Measurements from ENCODE around the gene RHOJ.
"Not testable (repeated sequence)": the region's sequence is repeated elsewhere in the genome, so short reads cannot be mapped to it uniquely, and the experiment has no call there.

The RHOJ gene

DNA sequence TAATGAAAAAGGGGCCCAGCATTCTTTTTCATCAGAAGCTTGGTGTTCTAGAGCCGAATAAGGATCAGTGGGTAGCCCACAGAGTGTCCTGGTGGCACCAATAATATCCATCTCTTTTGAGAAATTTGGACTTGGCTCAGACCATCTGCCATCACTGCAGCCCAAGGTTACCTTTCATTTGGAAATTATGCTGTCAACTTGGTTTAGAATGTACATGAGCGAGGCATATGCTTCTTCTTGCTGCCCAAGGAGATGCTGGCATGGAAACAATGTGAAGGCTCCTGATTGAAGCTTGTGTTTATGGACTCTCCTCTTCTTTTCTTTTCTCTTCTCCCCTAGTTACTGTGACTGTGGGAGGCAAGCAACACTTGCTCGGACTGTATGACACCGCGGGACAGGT lies 64.5 kb downstream of the RHOJ start:
- ATAC-seq (no peak), DNase-seq (no peak)

DNA sequence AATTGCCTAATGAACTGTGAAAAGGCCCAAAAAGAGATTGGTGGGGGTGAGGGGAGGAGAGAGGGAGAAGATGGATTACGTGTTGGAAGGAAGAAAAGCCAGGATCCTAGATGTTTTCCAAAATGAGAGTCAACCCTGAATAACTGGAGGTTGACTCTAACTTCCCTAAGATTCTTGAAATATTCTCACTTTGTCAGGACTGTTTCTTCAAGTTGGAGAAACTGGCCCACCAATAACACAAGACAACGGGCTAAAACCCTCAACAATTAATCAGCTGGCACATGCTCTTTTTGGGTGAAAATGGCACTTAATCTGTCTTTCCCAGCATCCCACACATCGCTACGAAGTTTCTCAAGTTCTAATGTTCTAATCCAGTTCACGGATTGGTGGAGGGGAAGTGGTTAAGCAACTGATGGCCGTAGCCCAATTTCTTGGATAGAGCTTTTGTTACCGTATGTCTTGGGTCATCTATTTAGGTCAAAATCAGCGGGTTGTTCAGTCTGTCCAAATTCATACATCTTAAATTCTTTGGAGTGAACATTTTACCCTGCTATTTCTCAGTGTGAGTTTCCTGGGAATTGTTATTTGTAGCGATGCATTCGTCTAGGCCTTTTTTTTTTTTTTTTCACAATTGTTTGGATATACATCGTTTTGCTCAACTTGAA lies 65.5 kb downstream of the RHOJ start:
- ATAC-seq (no peak), DNase-seq (no peak)

DNA sequence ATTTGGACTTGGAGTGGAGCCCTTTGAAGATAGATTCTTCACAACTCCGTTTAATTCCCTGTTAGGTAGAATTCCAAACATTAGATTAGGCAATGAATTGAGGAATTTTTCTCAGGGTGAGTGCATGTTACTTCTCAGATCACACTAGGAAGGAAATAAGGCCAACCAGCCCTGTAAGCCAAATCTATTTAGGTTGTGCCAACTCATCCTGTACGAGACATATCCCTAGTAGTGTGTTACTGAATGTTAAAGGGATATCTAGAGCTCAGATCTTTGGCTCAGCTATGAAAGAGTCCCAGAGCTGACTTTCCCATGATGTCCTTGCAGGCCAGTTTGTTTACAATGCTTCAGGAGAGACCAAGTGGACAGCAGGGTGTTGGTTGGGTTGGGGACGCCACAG lies 68.9 kb downstream of the RHOJ start:
- no peak for DNase-seq
- ATAC-seq, result no peak

DNA sequence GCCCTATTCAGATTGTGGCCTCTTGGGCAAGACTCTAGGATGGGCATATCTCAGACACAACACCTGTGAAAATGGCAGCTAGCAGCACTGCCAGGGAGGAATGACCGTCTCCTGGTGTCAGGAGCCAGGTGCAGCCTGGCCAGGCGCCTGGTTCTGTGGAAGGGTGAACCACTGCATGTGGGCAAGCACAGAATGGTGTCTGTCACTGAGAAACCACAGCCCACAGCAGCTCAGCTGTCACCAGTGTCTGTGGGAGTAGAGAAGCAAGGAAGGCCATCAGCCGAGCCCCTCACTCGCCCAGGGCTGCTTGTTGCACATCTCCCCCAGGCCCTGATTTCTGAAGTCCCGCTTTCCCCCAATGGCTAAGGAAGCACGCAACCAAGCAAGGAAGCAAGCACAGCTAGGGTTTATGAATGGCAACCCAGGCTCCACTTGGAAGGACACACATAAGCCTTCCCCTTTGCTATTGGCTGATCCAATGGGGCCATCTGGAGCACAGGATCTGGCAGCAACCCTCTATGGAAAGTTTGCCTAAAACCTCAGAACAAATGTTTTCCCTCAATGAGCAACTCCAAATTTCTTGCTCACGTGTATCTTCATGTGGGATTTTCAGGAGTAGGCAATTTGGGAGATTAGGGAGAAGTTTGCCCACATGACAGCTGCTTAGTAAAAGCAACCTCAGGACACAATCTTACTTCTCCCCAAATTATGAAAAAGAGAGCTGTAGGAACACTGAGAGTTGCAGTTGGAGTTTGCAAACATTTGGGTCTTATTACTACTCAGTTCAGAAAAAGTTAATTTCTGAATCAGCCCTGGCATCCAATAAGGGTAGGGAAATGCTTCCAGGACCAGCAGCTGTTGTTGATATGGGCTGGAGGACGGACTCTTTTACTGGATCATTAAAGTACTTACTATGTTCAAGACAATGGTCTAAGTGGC lies 69.7 kb downstream of the RHOJ start:
- no peak for ATAC-seq
- DNase-seq, result no peak

DNA sequence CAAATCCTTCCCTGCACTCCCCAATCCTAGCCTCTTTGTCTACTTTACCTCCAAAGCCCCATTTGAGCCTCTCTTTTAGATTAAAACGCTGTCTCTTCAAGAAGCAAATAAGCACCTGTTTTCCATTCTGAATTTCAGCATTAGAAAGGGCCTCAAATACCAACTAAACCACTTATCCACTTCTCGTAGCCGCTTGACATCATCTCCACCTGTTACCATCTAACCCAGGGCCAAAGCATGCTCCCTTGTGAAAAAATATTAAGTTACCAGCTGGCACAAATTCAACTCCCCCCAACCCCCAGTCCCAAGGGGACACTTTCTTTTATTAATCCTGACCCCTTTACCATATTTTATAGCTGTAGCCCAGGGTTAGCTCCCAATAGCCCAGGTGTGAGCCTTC lies 71.4 kb downstream of the RHOJ start:
- no peak for ATAC-seq

DNA sequence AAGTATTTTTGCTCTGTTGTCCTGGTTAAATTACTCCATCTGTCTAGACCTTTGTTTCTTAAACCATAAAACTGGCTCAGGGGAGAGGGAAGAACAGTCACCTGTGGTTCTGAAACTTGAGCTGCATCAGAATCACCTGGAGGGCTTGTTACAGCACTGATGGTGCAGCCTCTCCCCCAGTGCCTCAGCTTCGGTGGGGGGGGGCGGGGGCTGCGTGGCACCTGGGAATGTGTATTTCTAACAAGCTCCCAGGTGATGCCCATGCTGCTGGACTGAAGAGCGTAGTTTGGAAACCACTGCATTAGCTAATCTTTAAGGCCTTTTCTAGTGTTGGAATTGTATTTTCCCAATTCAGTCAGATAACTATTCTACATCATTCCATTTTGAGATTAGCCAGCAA lies 71.8 kb downstream of the RHOJ start:
- no peak for ATAC-seq
- no peak for DNase-seq

More for the DNA sequence above, 71.4 kb downstream of the RHOJ start:
- no peak for DNase-seq

DNA sequence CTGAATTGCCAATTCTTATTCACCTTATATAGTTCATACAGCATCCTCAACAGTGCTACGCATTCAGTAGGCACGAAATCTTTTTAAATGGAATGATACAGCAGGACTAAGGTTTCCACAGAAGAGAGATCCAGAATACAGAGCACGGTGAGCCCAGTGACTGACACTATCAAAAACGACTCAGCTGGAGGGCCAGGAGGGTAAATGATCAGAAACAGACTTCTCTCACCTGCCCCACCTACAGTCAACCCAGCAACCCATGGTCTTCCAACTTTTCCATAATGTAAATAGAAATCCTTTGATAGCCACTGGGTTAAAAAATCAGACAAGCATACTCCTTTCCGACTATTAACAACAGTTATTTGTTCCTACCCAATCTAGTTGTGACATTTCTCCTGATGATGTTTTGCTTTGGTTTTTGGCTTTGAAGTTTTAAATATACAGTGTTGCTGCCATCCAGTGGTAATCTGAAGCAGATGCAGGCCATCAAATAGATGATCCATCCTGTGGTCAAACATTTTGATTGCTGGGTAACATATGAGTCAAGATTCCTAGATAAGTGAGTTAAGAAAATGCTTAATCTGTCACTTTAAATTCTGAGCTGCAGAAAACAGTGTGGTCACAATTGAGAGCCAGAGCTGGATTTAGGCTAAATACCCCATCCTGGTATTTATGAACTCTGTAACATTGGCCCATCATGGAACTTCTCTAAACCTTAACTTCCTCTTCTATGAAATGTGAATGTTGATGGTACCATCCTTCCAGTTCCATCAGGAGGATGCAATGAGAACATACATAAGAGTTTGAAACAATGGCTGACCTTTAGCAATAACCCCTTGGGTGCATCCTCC lies 72.5 kb downstream of the RHOJ start:
- no peak for DNase-seq
- ATAC-seq, result peak; percentile 66

DNA sequence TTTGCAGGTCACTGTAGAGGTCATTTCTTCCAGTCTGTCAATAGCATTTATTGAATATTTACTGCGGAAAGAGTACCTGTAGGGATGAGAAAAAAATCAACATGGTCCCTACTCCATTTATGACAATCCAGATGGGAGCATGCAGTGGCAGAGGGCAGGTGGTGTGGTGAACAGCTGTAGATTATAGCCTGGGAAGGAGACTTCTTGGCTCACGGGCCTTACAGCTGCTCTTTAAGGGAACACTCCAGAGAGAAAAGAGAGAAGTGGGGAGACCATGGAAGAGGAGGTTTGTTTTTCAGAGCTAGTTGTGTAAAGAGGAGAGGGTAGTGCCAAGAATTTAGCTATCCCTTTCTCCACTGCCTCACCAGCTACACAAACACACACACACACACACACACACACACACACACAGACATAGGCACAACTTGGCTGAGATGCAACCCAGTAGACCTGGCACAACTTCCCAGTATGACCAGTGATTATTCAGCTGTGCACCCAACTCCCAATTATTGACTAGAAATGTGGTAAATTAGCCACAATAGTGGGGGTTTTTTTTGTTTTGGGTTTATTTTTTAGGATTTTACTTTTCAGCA lies 73.4 kb downstream of the RHOJ start:
- no peak for ATAC-seq
- no peak for DNase-seq

DNA sequence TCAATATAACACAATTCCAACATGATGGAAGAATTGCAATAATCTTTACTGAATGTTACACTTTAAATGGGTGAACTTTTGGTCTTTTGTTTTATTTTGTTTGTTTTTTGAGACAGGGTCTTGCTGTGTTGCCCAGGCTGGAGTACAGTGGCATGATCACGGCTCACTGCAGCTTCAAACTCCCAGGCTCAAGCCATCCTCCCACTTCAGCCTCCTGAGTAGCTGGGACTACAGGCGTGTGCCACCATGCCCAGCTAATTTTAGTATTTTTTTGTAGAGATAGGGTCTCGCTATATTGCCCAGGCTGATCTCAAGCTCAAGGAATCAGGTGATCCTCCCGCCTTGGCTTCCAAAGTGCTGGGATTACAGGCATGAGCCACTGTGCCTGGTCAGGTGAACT lies 75.7 kb downstream of the RHOJ start:
- not testable (repeated sequence) for DNase-seq, ATAC-seq

DNA sequence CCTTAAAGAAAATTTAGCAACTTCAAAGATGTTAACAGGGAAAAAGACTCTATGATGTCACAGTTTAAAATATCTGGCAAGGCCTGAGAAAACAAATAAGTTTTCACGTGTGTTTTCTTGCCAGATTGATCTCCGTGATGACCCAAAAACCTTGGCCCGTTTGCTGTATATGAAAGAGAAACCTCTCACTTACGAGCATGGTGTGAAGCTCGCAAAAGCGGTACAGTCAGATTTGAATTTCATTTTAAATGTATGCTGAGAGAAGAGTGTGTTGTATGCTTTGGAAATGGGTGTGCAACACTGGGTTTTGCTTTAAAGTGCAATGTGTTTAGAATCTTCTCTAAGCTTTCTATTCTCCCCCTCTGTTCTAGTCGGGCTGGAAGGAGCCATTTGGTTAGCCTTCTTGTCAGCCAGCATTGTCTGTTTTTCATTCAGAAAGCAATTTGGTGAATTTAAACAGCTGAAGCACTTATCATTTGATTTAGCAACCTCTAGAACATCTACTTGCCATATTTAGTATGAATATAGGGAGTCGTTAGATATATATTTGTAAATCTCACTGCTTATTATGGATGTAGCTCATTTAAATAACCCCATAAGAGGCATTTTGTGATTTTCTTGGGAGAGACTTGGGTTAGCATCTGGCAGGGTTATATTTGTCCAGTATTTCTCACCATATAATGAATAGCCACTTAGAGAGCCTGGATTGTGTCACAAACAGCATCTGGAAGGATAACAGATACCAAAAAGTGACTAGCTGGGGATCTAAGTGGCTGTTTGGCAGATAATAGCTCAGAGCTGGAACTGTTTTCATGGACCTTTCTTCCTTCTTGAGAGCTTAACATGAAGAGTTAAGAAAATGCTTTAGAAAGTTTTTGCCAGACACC lies 79.0 kb downstream of the RHOJ start:
- DNase-seq, result no peak
- peak; percentile 40 for ATAC-seq

DNA sequence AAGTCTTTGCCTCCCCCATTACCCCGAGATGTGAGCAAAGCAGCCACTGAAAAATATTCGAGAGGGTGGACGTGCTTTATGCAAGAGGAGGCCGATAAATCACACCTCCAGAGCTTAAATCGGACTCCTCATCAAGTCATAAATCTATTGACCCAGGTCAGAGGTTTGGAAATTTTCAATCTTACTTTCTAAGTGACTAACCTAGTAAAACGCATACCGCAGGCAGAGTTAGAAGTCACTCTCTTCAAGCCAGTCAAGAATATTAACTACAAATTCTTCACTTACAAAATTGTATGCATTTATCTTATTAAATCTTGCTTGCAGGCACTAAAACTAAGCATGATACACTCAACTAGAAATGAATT lies 79.6 kb downstream of the RHOJ start:
- ATAC-seq, result no peak

DNA sequence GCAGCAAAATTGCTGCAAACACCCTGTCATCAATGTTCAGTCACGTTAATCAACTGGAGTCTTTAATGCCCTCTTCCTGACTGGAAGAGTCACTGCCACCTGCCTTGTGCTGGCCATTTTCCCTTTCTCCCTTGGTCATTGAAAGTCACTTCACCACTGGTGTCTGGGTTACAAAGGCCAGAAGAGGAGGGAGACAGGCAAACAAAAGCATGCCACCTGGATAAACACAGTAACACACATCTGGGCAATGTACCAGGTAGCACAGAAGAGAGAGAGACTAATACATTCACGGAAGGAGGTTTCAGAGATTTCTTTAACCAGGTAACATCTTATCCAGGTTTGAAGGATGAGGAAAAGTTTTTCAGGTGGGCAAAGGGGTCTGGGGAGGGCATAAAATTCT lies 81.8 kb downstream of the RHOJ start:
- ATAC-seq, result no peak

More for the DNA sequence above, 79.6 kb downstream of the RHOJ start:
- DNase-seq, result no peak

DNA sequence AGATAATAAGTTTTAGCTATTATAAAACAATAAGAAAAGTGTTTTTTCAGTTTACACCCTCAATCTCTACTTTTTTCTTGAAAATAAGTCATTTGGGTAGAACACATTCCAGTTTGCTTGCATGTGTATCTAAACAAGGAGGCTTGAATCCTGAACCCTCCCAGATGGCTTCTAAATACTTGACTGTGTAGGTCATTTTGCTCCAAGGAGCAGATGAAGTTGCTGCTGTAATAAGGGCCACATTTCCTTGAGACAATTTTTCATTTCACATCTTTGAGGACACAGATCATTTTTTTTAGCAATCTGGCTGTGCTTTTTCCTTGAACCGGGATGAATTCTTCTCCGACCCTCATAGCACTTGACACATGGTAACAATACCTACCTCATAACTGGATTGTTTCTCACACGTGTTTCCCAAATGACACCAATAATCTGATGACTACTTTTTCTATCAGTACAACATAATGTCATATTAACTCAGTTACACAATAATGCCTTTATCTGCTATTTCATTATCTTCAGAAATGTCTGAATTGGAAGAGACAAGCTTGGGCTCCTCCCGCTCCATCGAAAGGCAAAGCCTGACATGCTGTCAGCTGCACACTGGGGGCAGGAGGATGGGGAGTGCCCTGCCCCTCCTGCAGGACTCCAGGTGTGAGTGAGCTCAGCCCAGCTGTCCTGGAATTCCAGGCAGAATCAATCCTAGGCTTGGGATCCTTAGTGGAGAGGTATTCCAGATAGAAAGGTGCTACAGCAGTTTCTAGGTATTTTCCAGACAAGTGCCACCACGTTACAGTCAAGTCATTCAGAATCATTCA lies 83.6 kb downstream of the RHOJ start:
- ATAC-seq (no peak), DNase-seq (no peak)

More for the DNA sequence above, 81.8 kb downstream of the RHOJ start:
- no peak for DNase-seq

DNA sequence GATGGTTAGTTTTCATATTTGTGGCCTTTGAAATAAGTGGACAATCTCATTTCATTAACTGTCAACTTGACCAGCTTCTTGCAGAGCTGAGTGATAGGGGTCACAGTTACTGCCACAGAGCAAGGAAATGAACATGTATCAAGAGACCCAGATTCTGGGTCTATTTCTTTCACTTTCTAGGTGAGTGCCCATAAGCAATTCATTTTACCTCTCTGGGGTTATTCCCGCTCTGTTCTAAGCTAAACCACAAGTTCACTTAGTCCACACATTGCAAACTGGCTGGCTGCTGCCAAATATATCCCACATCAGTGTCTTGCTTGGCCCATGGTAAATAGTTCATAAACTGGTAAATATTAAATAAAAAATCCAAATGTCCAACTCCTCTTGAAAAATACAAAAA lies 84.6 kb downstream of the RHOJ start:
- ATAC-seq, result no peak
- no peak for DNase-seq

DNA sequence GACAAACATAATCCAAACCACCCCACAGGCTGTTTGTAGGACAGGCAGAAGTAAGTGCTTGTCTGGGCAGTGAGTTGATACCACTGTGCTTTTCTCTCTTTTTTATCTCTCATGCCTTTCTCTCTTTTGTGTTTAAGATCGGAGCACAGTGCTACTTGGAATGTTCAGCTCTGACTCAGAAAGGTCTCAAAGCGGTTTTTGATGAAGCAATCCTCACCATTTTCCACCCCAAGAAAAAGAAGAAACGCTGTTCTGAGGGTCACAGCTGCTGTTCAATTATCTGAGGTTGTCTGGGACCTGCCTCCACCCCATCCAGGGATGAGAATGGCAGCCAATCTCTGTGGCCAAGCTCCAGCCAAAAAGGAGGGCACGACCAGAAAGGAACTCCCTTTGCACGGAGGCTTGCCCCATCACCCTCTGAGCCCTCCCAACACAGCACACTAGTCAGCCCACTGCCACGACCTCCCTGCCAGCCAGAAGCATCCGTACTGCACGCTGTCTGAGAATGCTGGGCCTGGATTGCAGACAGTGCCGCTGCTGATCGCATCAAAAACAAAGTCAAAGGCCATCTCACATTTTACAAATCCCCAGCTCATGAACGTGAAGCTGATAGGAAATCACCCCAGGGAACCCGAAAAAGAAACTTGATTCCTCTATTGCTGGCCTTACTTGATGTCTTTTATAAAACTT lies 86.6 kb downstream of the RHOJ start:
- no peak for ATAC-seq
- DNase-seq, result no peak

DNA sequence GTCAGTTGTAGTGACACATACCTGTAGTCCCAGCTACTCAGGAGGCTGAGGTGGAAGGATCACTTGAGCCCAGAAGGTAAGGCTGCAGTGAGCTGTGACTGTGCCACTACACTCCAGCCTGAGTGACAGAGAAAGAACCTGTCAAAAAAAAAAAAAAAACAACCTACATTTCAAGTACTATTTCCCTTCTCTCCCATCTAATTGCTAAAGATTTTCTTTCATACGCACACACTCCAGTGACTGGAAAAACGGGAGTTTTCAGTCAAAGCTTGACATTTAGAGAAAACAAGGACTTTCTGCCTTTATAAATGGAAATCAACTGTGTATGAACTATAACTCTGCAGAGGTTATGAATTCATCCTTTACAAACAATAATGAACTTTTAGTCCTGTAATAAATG lies 88.6 kb downstream of the RHOJ start:
- DNase-seq, result no peak

DNA sequence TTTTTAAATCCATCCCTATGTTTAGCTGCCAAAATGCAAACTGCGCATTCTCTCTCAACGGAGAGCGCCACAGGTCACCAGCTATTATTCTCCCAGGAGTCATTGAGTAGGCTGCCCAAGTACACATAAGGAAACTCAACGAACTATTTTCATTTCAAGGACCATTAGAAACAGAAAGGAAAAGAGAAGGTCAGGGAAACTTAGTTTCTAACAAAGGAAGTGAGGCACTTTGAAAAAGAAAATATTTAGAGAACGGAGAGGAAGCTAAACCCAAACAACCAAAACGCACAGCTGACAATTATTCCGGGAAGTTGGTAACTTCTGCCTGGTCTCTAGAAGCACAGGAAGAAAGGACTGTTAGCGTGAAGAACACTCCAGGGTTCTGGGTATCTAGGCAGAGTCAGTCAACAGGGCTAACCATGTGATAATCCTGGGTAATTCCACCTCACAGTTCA lies 91.0 kb downstream of the RHOJ start:
- no peak for DNase-seq
- ATAC-seq, result no peak

More for the DNA sequence above, 88.6 kb downstream of the RHOJ start:
- ATAC-seq, result no peak

DNA sequence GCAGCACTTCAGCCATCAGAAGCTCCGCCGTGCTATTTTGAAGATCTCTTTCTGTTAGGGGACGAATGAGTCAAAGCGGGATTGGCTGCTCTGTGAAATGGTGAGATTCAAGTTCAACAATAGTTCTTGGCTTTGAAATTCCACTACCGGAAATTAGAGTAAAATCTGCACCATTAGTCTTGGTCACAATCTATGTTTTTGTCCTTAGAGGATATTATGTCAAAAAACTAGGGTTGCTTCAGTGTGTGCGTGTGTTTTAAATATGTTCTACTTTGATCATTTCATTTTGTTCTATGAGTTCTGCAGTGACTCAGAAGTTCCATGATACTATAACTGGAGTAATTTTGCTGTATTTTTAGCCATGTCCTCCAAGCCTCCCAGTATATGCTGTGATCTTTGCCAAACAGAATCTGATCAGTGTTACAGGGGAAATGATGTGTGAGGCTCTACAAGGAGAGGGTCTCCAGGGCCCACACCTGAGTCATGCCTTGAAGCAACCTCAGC lies 91.9 kb downstream of the RHOJ start:
- DNase-seq (no peak), ATAC-seq (no peak)

DNA sequence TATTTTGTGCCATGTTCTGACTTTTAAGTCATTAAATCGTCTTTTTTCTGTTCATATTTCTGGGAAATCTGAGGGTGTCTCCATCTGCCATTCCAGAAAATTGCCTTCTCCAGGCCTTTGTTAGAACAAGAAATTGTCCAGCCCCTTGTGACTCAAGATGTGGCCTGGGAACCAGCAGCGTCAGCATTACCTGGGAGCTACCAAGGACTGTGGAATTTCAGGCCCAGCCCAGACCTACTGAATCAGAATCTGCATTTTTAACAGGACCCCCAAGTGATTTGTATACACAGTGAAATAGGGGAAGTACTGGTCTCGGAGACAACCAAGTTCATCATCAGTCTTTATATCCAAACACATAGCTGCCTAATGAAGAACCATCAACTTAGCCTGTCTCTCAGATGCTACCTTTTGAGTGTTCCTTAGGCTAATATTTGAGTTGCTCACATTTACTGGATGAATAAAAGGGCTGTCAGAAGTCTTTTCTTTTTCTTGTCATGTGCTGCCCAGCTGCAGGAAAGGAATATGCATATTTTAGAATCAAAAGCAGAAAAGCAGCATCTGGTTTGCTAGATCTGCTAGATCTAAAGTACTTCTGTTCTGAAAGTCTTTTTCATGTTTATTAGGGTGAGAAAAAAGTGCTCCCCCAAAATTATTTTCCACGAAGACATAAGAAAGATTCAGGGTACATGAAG lies 93.3 kb downstream of the RHOJ start:
- no peak for DNase-seq
- ATAC-seq, result no peak
